HG02678 (cell line): ENCODE measurements around the gene ANO1.
"Not testable (repeated sequence)": the region's sequence is repeated elsewhere in the genome, so short reads cannot be mapped to it uniquely, and the experiment has no call there.

Source experiments
- ATAC-seq: cut with Tn5 transposase; IDR thresholded peaks from one replicate; pipeline ENCODE4 v1.9.1; 2021; ENCODE audit warnings: mild to moderate bottlenecking, moderate library complexity; ENCODE audit not compliant: unreplicated experiment

The ANO1 gene

DNA sequence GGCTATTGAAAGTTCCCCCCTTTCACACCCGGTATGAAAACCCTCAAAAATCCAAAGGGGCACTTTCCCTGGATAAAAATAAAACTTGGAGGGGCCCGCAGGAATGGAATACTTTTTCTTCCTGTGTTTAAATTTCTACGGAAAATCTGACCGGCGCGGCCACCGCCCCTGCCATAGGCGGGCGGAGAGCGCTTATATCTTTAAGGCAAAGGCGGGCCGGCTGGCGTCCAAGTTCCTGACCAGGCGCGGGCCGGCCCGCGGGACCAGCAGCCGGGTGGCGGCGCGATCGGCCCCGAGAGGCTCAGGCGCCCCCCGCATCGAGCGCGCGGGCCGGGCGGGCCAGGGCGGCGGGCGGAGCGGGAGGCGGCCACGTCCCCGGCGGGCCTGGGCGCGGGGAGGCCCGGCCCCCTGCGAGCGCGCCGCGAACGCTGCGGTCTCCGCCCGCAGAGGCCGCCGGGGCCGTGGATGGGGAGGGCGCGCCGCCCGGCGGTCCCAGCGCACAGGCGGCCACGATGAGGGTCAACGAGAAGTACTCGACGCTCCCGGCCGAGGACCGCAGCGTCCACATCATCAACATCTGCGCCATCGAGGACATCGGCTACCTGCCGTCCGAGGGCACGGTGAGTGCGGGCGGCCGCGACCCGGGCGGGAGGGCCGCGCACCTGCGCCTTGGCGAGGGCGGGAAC lies at the start of gene ANO1:
Gene ANO1 (plus strand): TSS at position 223 of the 686 bp plus-strand sequence. CDS start 290 bp downstream, at position 513.
- no peak for ATAC-seq

DNA sequence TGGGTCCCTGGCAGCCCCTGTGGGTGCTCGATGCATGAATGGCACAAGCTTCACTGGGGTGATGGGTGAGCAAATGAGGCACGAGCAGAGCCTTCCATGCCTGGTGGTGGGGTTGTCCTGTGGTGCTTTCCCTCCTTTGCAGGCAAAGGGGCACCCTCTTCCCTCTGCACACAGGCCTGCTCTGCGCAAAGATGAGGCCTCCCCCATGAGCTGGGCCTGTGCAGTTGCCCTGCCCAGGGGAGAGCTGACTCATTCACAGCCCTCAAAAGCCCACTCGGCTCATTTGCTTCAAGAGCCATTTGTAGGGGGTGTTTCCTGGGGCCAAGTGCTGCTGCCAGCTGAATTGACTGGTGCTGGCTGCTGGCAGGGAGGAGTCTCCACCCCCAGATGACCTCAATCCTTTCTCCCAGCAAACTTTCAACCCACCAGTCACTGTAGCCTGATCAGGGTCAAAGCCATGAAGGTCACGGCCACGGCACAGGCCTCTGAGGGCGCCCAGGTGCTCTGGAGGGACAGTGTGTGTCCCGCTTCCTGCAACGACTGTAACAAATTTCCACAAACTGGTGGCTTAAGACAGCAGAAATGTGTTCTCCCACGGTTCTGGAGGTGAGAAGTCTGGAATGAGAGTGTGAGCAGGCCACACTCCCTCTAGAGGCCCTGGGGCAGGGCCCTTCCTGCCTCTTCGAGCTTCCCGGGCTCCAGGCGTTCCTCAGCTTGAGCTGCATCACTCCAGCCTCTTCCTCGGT lies 48.8 kb upstream of the ANO1 start:
- no peak for ATAC-seq

GRCh38 chr11:70029861-70030380 lies 48.2 kb upstream of the ANO1 start:
- no peak for ATAC-seq

DNA sequence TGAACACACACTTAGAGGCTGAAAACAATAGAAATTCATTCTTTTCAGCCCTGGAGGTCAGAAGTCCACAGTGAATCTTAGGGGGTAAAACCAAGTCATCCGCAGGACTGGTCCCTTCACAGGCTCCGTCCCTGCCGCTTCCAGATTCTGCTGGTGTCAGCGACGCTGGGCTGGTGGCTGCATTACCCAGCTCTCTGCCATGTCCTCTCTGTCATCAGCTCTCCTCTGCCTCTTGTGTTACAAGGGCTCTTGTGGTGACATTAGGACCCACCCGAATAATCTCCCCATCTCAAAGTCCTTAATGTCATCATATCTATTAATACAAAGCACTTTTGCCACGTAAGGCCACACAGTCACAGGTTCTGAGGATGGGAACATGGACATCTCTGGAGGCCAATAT lies 47.7 kb upstream of the ANO1 start:
- no peak for ATAC-seq

- no peak for ATAC-seq
Observed at GRCh38 chr11:70031631-70032469, 46.3 kb upstream of the ANO1 start.

- no peak for ATAC-seq
Observed at GRCh38 chr11:70032470-70032795, 45.7 kb upstream of the ANO1 start.

DNA sequence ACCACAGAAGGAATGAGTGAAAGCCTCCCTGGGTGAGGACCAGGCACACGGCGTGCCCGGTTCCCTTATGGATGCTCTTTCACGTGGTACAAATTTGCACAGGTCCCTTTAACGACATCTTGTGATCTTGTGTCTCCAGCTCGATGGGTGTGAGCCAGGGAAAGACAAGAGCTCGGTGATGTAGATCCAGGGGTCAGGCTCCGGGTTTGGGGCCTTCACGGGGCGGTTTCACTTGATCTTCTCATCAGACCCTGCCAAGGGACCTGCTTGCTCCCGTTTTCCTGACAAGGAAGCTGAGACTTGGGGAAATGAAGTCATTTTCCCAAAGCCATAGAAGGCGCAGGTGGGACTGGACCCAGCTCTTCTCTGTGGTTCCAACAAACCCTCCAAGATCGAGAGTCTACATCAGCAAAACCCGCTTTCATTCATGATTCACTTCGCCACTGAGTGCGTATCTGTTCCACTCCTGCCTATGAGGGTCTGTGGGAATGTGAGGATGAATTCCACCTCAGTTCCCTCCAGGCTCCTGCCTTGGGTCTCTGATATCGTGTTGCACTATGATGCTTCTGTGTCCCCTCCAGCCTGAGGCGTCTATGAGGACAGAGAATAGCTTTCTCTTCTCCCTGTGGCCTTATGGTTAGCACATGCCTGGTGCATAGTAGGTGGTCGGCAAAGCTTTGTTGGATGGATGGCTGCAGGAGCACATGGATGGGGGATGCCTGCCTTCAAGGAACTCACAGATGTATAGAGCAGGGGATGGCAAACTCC lies 45.0 kb upstream of the ANO1 start:
- ATAC-seq: no peak

DNA sequence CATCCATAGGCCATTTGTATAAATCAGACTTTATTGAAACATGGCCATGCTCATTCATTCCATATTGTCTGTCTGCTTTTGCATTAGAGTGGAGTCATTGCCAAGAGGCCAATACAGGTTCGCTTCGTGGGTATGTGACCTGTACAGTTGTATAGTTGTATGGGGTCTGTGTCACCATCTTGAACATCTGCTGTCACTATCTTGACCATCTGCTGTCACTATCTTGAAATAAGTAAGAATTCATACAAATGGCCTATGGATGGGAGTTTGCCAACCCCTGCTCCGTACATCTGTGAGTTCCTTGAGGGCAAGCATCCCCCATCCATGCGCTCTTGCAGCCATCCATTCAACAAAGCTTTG lies 44.4 kb upstream of the ANO1 start:
- no peak for ATAC-seq

GRCh38 chr11:70034740-70035365 lies 43.3 kb upstream of the ANO1 start:
- no peak for ATAC-seq

GRCh38 chr11:70035665-70036064 lies 42.5 kb upstream of the ANO1 start:
- not testable (repeated sequence) for ATAC-seq

DNA sequence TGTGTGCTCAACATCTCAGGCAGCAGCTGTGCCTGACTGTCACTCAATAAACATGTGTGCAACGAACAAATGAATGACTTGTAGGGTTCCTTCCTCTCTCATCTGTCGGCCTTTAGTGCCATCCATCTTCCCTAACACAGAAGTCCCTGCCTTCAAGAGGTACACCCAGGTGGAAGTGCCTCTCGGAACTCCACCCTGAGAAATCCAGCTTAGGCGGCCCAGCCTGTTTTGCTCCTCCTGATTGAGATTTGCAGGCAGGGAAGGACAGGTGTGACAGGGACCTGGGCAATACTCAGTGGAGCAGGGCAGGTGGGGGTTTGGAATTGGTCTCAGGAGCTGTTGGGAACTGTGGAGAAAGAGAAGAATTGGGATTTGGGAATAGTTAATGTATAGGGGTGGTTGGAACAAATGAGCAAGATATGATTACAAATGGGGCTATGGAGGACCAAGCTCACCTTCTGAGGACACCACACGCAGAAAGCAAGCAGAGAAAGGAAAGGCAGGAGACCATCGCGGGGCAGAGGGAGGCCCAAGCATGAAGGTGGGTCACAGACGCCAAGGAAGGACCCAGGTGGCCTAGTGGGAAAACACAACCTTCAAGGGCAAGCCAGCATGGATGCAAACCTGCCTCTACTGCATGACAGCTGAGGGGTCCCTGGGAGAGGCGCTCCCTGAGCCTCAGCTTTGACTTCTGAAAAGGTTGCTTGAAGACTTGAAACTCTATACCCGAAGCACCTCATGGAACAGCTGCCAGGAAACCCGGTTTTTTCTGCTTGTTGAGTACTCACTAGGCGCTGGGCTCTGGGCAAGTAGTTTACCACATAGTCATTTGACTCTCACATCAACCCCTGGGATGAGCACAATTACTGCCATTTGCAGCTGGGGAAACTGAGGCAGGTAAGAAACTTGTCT lies 40.9 kb upstream of the ANO1 start:
- no peak for ATAC-seq

GRCh38 chr11:70038034-70038834 lies 39.9 kb upstream of the ANO1 start:
- no peak for ATAC-seq

GRCh38 chr11:70040452-70040851 lies 37.7 kb upstream of the ANO1 start:
- ATAC-seq: no peak

DNA sequence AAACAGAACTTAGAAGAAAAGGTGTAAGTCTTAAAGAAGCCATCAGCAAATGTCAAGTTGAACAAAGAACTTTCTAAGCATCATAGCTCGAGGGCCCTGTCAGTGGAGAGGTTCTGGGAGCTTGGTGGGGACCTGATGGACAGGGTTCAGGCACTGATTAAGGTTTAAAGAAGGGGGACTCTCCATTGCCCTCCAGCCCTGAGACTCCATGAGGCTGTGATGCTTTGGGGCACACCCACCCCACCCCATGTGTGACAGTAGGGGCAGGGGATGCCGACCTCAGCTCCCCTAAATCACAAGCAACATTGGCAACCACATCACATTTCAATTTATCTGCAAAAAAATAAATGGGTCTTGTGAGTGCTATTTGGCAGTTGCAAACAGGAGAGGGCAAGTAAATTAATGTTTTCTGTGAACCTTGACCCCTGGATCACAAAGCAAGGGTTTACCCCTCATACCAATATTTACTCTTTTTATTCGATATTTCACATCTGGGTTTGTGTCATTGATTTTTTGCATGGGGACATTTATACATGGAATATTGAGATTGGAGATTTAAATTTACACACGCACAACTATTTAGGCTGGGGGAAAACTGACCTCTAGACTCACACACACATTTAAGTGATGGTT lies 37.1 kb upstream of the ANO1 start:
- no peak for ATAC-seq

- no peak for ATAC-seq
Observed at GRCh38 chr11:70043482-70043881, 34.6 kb upstream of the ANO1 start.

GRCh38 chr11:70046089-70046488 lies 32.0 kb upstream of the ANO1 start:
- ATAC-seq: no peak

- ATAC-seq: no peak
Observed at GRCh38 chr11:70048279-70049024, 29.7 kb upstream of the ANO1 start.
